Measurements from ENCODE around the gene MCTP2. TPM values are rescaled to one million over a fixed set of nuclear protein-coding genes. Genes with fewer than 3 reads are reported as not detected.

Gene MCTP2
- total and polyA plus RNA-seq, 2 donors (not counting 1 experiment from before 2014, with no cell fraction given), result 38.3 to 64.8 TPM

DNA sequence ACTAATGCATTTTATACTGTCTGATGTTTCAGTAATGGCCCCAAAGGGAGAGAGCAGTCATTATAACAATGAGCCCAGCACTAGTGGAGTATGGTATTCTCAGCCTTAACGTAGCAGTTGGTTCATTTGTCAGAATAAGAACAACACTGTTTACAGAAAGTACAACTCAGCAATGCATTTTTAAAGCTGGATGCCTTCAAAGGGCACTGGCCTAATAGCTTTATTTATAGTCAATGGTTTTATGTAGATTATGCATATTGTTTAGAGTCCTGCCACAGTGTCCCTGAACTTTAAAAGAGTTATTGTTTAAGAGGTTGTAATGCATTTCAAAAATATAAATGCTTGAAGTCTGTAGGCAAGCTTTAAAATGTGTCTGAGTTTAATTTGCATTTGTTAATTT is 211.1 kb downstream of the MCTP2 start:
- no peaks in the 10 kb centered on the region for H3K4me1 ChIP-seq (ENCODE audit: control insufficient read depth in 2 of 2, insufficient read depth in 2 of 2, low read length in 2 of 2)
- H3K9ac ChIP-seq (ENCODE audit: low read length), result no peak overlapping the region
- H3K79me2 ChIP-seq (ENCODE audit: control insufficient read depth, insufficient read depth, low read length), result no peaks in the 10 kb centered on the region
- Mint-ChIP-seq H3K4me3 (no peak overlapping the region), H3K4me1 (no peaks in the 10 kb centered on the region), H3K27ac (no peak overlapping the region), H3K9me3 (ENCODE audit: insufficient read depth) (no peaks in the 10 kb centered on the region), H3K27me3 (no peaks in the 10 kb centered on the region)
- WGBS (ENCODE audit: insufficient coverage), result no CpG with 5 or more reads among the region's 1 CpG
- no peak overlapping the region for H3K27ac ChIP-seq (ENCODE audit: low read length in 2 of 2)
- intact Hi-C loops (cut with micrococcal nuclease), result no loop called here
- no peak overlapping the region for H2AFZ ChIP-seq (ENCODE audit: insufficient read depth, low read depth, low read length, poor library complexity, severe bottlenecking)
- POLR2A ChIA-PET, result no interaction called here
- peaks cover 21 to 41% of the 10 kb centered on the region in 2 experiments for H3K36me3 ChIP-seq (replicated peaks in 1 of 2; ENCODE audit: control extremely low read depth in 1 of 2, control insufficient read depth in 1 of 2, extremely low read depth in 1 of 2, insufficient read depth in 2 of 2, low read length in 1 of 2)
- no peaks in the 10 kb centered on the region for H3K9me3 ChIP-seq (ENCODE audit: control extremely low read depth in 1 of 3, control insufficient read depth in 2 of 3, insufficient read depth in 1 of 3, low read length in 2 of 3)
- no peak overlapping the region for H3K4me2 ChIP-seq (replicated peaks; ENCODE audit: low read depth, low read length, poor library complexity, severe bottlenecking)
- TF ChIP-seq EZH2 (IDR thresholded peaks at IDR 0.05; ENCODE audit: borderline replicate concordance, insufficient read depth, low read depth, low read length, poor library complexity, severe bottlenecking), result no peak
- no peak overlapping the region for H3K4me3 ChIP-seq (ENCODE audit: control extremely low read depth in 1 of 5, extremely low read depth in 1 of 5, insufficient read depth in 1 of 5, low read depth in 2 of 5, low read length in 4 of 5)
- ATAC-seq (ENCODE audit: low read depth) (no peak), DNase-seq (no peak)
- H3K27me3 ChIP-seq (replicated peaks in 1 of 4; ENCODE audit: control extremely low read depth in 1 of 4, control insufficient read depth in 3 of 4, insufficient read depth in 4 of 4, low read length in 3 of 4), result no peaks in the 10 kb centered on the region
- CTCF ChIA-PET, result no interaction called here
- no peaks in the 10 kb centered on the region for H4K20me1 ChIP-seq (ENCODE audit: control insufficient read depth, insufficient read depth, low read length, poor library complexity, severe bottlenecking)

DNA sequence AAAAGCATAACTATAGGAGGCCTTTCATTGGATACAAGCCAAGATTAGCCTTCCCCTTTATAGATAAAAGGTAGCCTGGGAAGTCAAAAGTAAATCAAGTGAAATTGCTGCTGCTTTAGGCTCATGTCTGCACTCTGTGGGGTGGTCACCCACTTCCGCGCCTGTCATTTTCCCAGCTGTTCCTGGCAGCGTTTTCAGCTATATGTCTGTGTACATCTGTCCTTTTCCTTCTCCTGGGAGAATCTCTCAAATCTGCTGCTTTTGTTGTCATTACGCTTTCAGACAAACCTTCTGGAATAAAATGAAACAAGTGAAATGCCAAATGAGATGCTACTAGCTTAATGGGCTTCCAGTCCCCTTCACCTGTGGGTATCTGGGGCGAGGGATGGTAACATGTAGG is 211.8 kb downstream of the MCTP2 start:
- ATAC-seq (ENCODE audit: low read depth), result no peak
- Mint-ChIP-seq H3K27ac (no peak overlapping the region), H3K4me3 (no peak overlapping the region)

More for the DNA sequence above, 211.8 kb downstream of the MCTP2 start:
- no peaks in the 10 kb centered on the region for H3K4me1 ChIP-seq (ENCODE audit: control insufficient read depth in 2 of 2, insufficient read depth in 2 of 2, low read length in 2 of 2)
- WGBS (ENCODE audit: insufficient coverage), result 90% methylated on average over 3 of the region's 5 CpGs
- H4K20me1 ChIP-seq (ENCODE audit: control insufficient read depth, insufficient read depth, low read length, poor library complexity, severe bottlenecking), result no peaks in the 10 kb centered on the region
- no peak overlapping the region for H3K4me2 ChIP-seq (replicated peaks; ENCODE audit: low read depth, low read length, poor library complexity, severe bottlenecking)
- TF ChIP-seq, protein P1, sequence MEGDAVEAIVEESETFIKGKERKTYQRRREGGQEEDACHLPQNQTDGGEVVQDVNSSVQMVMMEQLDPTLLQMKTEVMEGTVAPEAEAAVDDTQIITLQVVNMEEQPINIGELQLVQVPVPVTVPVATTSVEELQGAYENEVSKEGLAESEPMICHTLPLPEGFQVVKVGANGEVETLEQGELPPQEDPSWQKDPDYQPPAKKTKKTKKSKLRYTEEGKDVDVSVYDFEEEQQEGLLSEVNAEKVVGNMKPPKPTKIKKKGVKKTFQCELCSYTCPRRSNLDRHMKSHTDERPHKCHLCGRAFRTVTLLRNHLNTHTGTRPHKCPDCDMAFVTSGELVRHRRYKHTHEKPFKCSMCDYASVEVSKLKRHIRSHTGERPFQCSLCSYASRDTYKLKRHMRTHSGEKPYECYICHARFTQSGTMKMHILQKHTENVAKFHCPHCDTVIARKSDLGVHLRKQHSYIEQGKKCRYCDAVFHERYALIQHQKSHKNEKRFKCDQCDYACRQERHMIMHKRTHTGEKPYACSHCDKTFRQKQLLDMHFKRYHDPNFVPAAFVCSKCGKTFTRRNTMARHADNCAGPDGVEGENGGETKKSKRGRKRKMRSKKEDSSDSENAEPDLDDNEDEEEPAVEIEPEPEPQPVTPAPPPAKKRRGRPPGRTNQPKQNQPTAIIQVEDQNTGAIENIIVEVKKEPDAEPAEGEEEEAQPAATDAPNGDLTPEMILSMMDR (IDR thresholded peaks at IDR 0.05), result no peak
- no peak for TF ChIP-seq EZH2 (IDR thresholded peaks at IDR 0.05; ENCODE audit: borderline replicate concordance, insufficient read depth, low read depth, low read length, poor library complexity, severe bottlenecking)
- intact Hi-C loops (cut with micrococcal nuclease), result no loop called here
- H3K27ac ChIP-seq (ENCODE audit: low read length in 2 of 2), result no peak overlapping the region
- no peaks in the 10 kb centered on the region for H3K9me3 Mint-ChIP-seq (ENCODE audit: insufficient read depth)
- H3K79me2 ChIP-seq (ENCODE audit: control insufficient read depth, insufficient read depth, low read length), result no peaks in the 10 kb centered on the region
- no peak overlapping the region for H2AFZ ChIP-seq (ENCODE audit: insufficient read depth, low read depth, low read length, poor library complexity, severe bottlenecking)
- no peaks in the 10 kb centered on the region for H3K27me3 ChIP-seq (replicated peaks in 1 of 4; ENCODE audit: control extremely low read depth in 1 of 4, control insufficient read depth in 3 of 4, insufficient read depth in 4 of 4, low read length in 3 of 4)
- no peaks in the 10 kb centered on the region for H3K4me1 Mint-ChIP-seq
- DNase-seq, result no peak
- H3K9ac ChIP-seq (ENCODE audit: low read length), result no peak overlapping the region
- ChIA-PET POLR2A (no interaction called here), CTCF (no interaction called here)
- no peaks in the 10 kb centered on the region for H3K9me3 ChIP-seq (ENCODE audit: control extremely low read depth in 1 of 3, control insufficient read depth in 2 of 3, insufficient read depth in 1 of 3, low read length in 2 of 3)
- H3K4me3 ChIP-seq (ENCODE audit: control extremely low read depth in 1 of 5, extremely low read depth in 1 of 5, insufficient read depth in 1 of 5, low read depth in 2 of 5, low read length in 4 of 5), result no peak overlapping the region
- peaks cover 21 to 41% of the 10 kb centered on the region in 2 experiments for H3K36me3 ChIP-seq (replicated peaks in 1 of 2; ENCODE audit: control extremely low read depth in 1 of 2, control insufficient read depth in 1 of 2, extremely low read depth in 1 of 2, insufficient read depth in 2 of 2, low read length in 1 of 2)
- H3K27me3 Mint-ChIP-seq, result no peaks in the 10 kb centered on the region
